Measurements from ENCODE around the gene EPB41L2. TPM values are rescaled to one million over a fixed set of nuclear protein-coding genes. Genes with fewer than 3 reads are reported as not detected.
"Not testable (repeated sequence)": the region's sequence is repeated elsewhere in the genome, so short reads cannot be mapped to it uniquely, and the experiment has no call there.

The EPB41L2 gene
- total RNA-seq, 1 donor from 2014 or later, result 3.2 TPM

DNA sequence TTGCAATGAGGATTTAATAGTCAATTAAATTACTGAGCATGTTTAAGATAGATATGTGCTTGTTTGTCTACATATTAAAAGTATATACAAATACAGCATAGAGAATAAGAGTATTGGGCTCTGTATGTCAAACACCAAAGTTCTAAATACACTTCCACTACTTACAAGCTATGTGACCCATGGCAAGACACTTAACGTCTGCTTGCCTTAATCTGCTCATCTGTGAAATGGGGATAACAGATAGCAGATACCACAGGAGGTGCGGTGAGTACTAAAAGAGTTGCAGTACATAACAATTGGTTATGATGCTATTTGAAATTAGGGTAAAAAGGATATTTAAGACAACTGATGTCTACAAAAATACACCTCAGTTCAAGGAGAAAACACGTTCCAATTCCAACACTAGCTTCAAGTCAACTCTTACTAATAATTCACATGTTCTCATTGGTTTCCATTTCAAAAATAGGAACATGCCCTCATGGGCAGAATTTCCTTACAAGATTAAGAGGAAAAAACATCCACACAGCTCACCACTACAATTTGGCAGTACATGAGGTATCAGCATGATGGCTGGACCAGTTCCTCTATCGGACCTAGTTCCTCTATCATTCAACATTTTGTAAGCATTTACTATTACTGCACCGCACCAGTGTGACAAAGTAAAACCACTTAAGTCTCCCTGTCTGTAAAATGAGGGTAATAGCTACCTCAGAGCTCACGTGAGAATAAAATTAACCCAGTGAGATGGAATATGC lies 134.7 kb downstream of the EPB41L2 start:
- no peak overlapping the region for H3K4me3 ChIP-seq (ENCODE audit: low read depth, low read length)
- TF ChIP-seq CTCF (IDR thresholded peaks at IDR 0.05; ENCODE audit: insufficient read depth, low read length, severe bottlenecking), result no peak
- H3K27me3 ChIP-seq (ENCODE audit: control insufficient read depth, insufficient read depth, low read length), result no peaks in the 10 kb centered on the region
- no peak for FAIRE-seq
- DNase-seq (ENCODE audit: low read depth), result no peak
- H3K36me3 ChIP-seq (ENCODE audit: control insufficient read depth, insufficient read depth, low read length), result no peaks in the 10 kb centered on the region

DNA sequence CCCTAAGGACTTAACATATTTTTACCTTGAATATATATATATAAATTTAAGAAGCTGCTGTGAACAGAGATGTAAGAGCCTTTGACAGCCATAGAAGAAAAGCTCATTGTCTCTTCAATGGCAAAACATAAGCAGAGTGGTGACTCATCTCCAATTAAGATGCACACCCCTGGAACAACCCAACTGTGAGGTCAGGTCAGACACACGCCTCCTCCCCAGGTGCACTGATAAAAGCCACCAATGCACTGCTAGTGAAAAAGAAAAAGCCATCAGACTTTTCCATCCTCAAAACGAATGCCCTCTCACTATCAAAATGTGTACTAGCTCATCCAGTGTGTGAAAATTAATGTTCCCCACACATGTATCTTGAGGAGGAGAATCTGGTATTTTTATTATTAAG lies 135.7 kb downstream of the EPB41L2 start:
- TF ChIP-seq CTCF (IDR thresholded peaks at IDR 0.05; ENCODE audit: insufficient read depth, low read length, severe bottlenecking), result no peak
- FAIRE-seq (no peak), DNase-seq (ENCODE audit: low read depth) (peak; percentile 53)
- Histone ChIP-seq H3K27me3 (ENCODE audit: control insufficient read depth, insufficient read depth, low read length) (no peaks in the 10 kb centered on the region), H3K4me3 (ENCODE audit: low read depth, low read length) (no peak overlapping the region), H3K36me3 (ENCODE audit: control insufficient read depth, insufficient read depth, low read length) (no peaks in the 10 kb centered on the region)

DNA sequence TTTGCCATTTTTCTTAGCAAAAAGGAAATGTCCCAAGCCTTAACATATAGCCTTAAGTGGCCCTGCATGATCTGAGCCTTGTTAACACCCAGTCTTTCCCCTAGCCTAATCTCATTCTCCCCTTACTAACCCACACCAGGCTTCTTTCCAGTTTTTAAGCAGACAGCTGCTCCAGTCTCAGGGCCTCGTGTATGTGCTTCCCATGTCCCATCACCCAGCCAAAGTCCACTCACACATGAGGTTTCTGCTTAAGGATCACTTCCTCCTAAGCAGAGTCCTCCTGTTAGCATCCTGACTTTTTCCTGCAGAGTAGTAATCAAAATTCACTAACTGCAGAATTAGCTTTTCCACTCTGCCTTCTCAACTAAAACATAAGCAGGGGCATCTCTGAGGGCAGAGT lies 139.7 kb downstream of the EPB41L2 start:
- no peaks in the 10 kb centered on the region for H3K27me3 ChIP-seq (ENCODE audit: control insufficient read depth, insufficient read depth, low read length)
- FAIRE-seq, result no peak
- no peak overlapping the region for H3K4me3 ChIP-seq (ENCODE audit: low read depth, low read length)
- no peak for TF ChIP-seq CTCF (IDR thresholded peaks at IDR 0.05; ENCODE audit: insufficient read depth, low read length, severe bottlenecking)
- no peak for DNase-seq (ENCODE audit: low read depth)
- no peaks in the 10 kb centered on the region for H3K36me3 ChIP-seq (ENCODE audit: control insufficient read depth, insufficient read depth, low read length)

DNA sequence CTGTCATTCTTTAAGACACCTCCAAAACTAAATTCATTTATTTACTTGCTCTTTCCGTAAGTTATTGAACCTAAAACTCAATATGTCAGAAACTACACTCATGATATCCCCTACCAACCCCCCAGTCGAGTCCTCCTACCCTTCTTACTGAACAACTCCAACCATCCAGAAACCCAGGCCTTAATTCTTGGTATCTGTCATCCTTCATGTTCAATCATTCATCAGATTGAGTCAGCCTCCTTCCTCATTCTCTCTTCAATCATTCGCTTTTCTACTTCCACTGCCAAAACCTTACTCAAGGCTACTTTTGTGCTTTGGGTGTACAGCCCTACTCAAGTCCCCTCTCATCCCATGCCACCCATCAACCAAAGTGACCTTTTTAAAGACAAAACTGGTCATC lies 140.1 kb downstream of the EPB41L2 start:
- Histone ChIP-seq H3K36me3 (ENCODE audit: control insufficient read depth, insufficient read depth, low read length) (no peaks in the 10 kb centered on the region), H3K27me3 (ENCODE audit: control insufficient read depth, insufficient read depth, low read length) (no peaks in the 10 kb centered on the region), H3K4me3 (ENCODE audit: low read depth, low read length) (no peak overlapping the region)
- FAIRE-seq, result no peak
- no peak for DNase-seq (ENCODE audit: low read depth)
- no peak for TF ChIP-seq CTCF (IDR thresholded peaks at IDR 0.05; ENCODE audit: insufficient read depth, low read length, severe bottlenecking)

GRCh38 chr6:130920969-130921368 lies 142.1 kb downstream of the EPB41L2 start:
- TF ChIP-seq CTCF (IDR thresholded peaks at IDR 0.05; ENCODE audit: insufficient read depth, low read length, severe bottlenecking), result no peak
- no peak overlapping the region for H3K4me3 ChIP-seq (ENCODE audit: low read depth, low read length)
- FAIRE-seq (peak; percentile 36), DNase-seq (ENCODE audit: low read depth) (no peak)
- H3K36me3 ChIP-seq (ENCODE audit: control insufficient read depth, insufficient read depth, low read length), result no peaks in the 10 kb centered on the region
- H3K27me3 ChIP-seq (ENCODE audit: control insufficient read depth, insufficient read depth, low read length), result no peaks in the 10 kb centered on the region

- Histone ChIP-seq H3K27me3 (ENCODE audit: control insufficient read depth, insufficient read depth, low read length) (no peaks in the 10 kb centered on the region), H3K4me3 (ENCODE audit: low read depth, low read length) (no peak overlapping the region), H3K36me3 (ENCODE audit: control insufficient read depth, insufficient read depth, low read length) (no peaks in the 10 kb centered on the region)
- DNase-seq (ENCODE audit: low read depth), result no peak
- no peak for TF ChIP-seq CTCF (IDR thresholded peaks at IDR 0.05; ENCODE audit: insufficient read depth, low read length, severe bottlenecking)
- FAIRE-seq, result no peak
These were observed 144.9 kb downstream of the EPB41L2 start for GRCh38 chr6:130918171-130918570.

DNA sequence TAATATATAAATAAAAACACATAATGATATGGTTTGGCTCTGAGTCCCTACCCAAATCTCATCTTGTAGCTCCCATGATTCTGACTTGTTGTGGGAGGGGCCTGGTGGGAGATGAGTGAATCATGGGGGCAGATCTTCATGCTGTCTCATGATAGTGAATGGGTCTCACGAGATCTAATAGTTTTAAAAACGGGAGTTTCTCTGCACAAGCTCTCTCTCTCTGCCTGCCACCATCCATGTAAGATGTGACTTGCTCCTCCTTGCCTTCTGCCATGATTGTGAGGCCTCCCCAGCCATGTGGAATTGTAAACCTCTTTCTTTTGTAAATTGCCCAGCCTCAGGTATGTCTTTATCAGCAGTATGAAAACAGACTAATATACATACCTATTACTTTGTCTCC lies 147.4 kb downstream of the EPB41L2 start:
- H3K4me3 ChIP-seq (ENCODE audit: low read depth, low read length); DNase-seq (ENCODE audit: low read depth); H3K27me3 ChIP-seq (ENCODE audit: control insufficient read depth, insufficient read depth, low read length); FAIRE-seq; H3K36me3 ChIP-seq (ENCODE audit: control insufficient read depth, insufficient read depth, low read length): not testable (repeated sequence)

Measured in bronchial epithelial cell (primary cell).